GM19463 (cell line): Measurements from ENCODE around the gene EPN2.

Experiments
- ATAC-seq: cut with Tn5 transposase; IDR thresholded peaks from one replicate; pipeline ENCODE4 v1.9.1; 2021; ENCODE audit warnings: mild to moderate bottlenecking, moderate library complexity; ENCODE audit not compliant: unreplicated experiment

The EPN2 gene

GRCh38 chr17:19328441-19329061 lies 91.4 kb downstream of the EPN2 start:
- no peak for ATAC-seq

DNA sequence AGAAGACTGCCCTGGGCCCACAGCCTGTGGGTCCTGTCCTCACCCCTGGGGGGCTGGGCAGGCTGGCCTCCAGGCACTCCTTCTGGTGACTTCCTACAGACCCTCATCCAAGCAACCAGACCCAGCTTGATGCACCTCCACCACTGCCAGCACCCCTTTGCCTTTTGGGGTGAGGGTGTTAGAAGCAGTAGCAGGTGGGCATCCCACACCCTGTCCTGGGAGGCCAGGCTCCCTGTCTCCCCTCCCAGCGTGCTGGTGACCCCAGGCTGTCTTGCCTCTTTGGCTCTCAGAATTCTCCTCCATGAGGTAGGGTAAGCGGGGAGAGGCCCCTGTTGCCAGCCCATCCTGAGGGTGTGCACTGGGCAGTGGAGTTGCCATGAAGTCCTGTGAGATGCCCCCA lies 92.0 kb downstream of the EPN2 start:
- no peak for ATAC-seq

GRCh38 chr17:19329839-19330238 lies 92.7 kb downstream of the EPN2 start:
- ATAC-seq: no peak

- no peak for ATAC-seq
These were observed 93.1 kb downstream of the EPN2 start for GRCh38 chr17:19330271-19330670.

GRCh38 chr17:19331134-19331533 lies 94.0 kb downstream of the EPN2 start:
- ATAC-seq: no peak

DNA sequence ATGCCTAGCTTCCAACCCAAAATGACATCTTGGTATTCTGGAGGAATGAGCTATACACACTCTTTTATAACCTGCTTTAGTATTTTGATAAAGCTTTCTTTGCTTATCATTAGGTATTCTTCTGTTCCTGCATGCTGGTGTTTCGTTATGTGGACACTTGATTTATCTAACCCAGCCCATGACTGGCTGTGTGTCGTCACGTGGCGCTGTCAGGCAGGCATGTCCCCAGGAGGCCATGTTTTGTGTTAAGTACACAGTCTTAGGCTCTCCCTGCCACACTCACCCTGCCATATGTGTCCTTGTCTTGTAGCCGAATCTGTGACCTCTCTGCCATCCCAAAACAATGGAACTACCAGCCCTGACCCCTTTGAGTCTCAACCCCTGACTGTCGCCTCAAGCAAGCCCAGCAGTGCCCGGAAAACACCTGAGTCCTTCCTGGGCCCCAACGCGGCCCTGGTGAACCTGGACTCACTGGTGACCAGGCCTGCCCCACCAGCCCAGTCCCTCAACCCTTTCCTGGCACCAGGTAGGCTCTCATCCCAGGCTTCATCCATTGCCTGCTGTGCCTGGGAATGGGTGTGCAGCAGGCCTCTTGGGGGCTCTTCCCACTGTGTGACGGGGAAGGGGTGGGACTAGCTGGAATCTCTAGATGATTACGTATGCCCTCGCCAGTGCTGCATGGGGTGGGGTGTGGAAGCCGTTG lies 94.5 kb downstream of the EPN2 start:
- ATAC-seq: no peak

DNA sequence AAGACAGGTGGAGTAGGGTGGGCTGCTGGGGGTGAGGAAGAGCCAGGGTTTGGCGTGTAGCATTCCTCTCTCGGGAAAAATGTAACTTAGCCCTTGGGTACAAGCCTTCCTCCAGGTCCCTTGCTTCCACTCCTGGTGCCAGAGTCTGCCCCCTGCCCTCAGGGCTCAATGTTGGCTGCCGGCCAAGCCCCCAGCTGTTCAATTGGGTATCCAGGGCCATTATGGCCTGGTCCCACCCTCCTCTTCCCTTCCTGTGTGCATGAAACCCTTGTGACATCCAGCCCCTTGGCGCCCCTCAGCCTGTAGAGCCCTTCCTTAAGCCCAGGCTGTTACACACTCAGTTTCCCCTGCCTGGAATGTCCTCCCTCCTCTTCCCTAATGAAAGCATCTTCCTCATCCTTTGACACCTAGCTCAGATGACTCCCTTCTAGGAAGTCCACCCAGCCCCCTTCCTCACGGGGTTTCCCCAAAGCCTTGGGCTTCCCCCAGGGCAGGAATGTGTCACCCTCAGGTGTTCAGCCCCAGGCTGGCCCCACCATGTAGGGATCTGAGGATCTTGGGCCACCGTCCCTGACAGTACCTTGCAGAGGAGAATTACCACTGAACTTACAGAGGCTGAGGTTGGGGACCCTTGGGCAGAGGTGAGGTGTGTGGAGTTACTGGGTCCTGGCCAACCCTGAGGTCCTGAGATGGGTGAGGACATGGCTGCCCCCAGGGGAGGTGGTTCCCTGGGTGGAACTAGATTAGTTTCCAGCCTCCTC lies 95.4 kb downstream of the EPN2 start:
- no peak for ATAC-seq

DNA sequence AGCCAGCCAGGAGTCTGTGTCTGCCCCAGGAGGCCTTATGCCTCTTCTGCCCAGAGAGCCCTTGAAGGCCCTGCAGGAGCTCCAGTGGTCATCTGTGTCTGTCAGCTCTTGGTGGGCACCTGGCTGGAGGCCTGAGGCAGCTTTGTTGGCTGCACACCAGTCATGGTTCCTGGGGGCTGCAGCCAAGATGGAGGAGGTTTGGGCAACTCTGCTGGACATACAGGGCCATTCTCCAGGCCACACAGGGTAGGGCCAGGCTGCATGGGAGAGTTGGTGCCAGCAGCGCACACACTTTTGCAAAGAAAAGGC lies 95.9 kb downstream of the EPN2 start:
- no peak for ATAC-seq

DNA sequence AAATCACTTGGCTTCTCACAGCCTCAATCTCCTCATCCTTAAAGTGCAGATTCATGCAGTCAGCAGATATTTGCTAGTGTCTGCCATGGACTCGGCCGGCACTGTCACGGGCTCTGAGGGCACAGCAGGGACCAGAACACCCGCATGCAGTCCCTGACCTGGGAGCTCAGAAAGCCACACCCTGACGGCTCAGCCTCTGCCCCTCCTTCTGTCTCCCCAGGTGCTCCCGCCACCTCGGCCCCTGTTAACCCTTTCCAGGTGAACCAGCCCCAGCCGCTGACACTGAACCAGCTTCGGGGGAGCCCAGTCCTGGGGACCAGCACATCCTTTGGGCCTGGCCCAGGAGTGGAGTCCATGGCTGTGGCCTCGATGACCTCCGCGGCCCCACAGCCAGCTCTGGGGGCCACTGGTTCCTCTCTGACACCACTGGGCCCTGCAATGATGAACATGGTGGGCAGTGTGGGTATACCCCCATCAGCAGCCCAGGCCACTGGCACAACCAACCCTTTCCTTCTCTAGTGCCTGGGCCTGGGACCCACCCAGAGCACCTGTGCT lies 96.6 kb downstream of the EPN2 start:
- ATAC-seq: no peak

GRCh38 chr17:19334331-19334730 lies 97.2 kb downstream of the EPN2 start:
- ATAC-seq: no peak

DNA sequence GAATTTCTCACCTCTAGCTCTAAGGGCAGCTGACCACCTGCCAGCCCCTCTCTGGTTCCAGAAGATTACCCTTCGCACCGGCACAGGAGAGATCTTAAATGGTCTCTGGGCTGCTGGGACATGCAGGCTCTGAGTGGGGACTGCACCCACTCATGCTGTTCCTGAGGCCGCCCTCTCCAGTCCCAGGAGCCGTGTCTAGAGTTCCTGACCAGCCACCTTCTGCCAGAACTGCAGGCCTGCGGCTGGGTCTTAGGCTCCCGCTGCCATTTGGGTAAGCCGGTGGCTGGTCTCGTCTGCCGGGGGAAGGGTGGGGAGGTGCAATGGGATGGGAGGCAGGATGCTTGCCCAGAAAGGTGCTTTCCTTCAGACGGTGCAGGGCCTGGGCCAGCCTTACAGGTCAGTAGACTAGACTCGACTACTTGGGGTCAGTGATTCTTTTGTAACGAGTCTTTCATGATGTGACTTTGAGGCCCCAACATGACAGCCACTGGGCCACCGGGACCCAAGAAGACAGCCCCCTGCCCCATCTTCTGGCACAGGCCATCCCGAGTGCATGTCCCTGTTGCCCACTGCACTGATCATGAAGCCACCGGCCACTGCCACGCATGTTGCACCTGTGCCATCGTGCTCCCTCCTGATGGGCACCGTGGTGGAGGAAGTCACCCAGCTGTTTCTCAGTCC lies 98.9 kb downstream of the EPN2 start:
- no peak for ATAC-seq

DNA sequence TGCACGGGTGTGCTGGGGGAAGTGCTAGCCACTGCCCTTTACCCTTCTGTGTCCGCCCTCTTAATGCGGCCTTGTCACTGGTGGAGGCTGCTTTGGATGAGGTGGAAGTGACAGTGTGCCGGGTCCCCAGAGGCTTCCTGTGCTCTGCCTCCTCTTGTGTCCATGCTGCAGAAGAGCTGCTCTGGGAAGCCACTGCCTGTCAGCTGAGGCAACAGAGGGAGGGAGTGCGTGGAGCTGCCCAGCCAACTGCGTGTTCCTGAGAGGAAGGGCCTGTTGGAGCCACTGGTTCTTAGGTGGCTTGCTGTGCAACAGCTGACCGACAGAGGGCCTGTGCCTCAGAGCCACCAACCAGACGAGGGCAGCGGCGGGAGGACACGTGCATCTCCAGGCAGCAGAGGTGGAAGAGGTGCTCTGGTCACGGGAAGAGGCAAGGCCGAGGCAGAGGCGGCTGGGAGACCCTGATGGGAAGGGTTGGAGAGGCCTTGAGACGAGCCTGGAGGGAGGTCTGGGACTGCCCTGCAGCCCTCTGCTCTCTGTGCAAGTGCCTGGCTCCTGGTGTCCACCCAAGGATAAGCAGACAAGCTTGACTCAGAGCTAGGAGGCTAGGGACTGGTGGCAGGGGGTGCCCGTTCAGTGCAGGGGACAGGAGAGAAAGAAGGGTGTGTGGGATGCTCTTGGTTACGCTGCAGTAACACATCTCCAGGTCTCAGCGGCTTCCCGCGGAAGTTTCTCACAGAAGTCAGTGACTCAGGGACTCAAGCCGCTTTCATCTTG lies 100.0 kb downstream of the EPN2 start:
- no peak for ATAC-seq

DNA sequence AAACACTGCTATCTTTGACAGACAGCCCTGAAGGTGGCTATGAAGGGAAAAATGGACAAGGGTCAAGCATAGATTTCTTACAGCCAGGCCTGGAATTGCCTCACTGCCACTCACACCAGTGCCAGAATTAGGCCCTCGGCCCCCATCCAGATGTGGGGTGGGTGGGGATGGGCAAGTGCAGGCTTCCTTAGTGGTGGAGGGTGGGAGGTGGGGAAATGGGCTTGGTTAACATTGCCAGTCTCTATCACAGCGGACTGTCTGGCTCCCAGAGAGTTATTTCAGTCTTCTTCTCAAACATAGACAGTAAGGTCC lies 100.5 kb downstream of the EPN2 start:
- ATAC-seq: no peak

- ATAC-seq: peak; percentile 57
These were observed 101.1 kb downstream of the EPN2 start for GRCh38 chr17:19338031-19338990.

DNA sequence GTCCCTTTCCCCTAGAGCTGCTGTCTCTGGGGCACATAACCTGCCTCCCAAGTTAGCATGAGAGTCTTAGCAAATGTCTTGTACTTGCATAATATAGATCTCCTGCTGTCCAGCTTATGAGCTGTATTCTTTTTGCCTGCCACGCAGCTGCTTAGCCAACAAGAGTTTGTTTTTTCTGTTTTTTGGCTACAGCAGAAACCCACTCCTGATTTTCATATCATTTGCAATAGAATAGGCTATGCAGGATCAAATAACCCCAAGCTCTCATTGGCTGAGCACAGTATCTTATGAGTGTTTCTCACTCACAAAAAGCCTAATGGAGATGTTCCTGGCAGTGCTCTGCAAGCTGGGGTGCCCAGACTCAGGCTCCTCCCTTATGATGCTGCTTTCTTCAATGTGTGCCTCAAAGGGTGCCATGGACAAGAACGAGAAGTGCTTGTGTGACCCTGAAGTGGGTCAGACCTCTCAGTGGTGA lies 102.2 kb downstream of the EPN2 start:
- ATAC-seq: no peak

DNA sequence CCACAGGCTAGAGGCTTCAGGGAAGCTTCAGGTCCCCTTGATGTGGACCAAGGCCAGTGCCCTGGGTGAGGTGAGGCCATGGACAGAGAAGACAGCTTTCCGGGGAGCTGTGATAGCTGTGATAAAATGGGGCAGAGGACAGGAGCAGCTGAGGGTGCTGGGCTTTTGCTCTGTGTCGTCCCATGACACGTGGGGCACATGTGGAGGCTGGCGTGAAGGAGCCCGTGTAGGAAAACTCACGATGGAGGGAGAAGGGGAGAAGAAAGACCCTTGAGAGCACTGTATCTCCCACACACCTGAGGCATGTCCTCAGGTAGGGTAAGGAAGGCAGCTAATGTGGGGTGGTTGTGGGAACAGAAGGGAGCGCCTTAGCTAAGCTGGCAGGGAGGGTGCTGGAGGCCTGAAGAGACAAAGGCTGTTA lies 104.1 kb downstream of the EPN2 start:
- no peak for ATAC-seq

GRCh38 chr17:19341641-19342610 lies 104.8 kb downstream of the EPN2 start:
- ATAC-seq: no peak

DNA sequence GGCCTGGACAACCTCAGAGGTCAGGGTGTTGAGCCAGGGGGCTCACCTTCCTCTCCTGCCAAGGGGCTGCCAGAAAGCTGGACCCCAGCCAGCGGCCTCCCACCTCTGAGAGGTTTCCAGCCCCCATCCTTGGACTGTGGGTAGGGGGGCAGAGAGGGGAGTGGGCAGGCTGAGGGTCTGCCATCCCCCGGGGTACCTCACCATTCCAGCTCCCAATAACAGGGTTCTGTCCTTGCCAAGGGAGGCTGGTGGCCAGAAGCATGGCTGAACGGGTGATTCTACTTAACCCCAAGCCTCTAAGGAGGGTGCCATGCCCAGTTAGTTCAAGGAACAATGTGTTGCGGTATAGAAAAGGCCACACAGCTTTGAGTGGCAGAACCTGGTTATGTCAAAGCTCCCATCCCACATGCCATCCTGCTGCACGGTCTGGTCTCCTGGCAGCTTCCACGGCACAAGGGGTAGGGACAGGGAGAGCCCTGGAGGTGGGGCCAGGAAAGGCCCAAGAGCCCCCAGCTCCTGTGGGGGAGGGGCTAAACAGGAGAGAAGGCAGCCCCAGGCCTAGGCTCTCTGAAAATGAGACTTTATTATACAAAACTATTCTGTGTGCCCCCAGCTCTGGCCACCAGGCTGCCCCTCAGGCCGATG lies 105.6 kb downstream of the EPN2 start:
- no peak for ATAC-seq
